Keratinocyte (primary cell): ENCODE measurements around the gene LMO7.

ENCODE experiments used
- EZH2 ChIP-seq: IDR thresholded peaks from one replicate; pipeline ENCODE4 v1.6.1; 2012; ENCODE audit warnings: inconsistent platforms, mild to moderate bottlenecking, low read length, moderate library complexity
- TF ChIP-seq, protein P1 (sequence below), 3 experiments: IDR thresholded peaks in 1 of 3; conservative IDR thresholded peaks in 1 of 3; optimal IDR thresholded peaks in 1 of 3; 2 replicates in 2 of 3; 3 replicates in 1 of 3; pipeline versions ENCODE3 to v1.5.1; 2011; ENCODE audit warnings: low read length in 3 of 3, mild to moderate bottlenecking in 3 of 3, moderate library complexity in 2 of 3, control low read depth in 1 of 3, inconsistent platforms in 1 of 3; ENCODE audit not compliant: insufficient read depth in 2 of 3; ENCODE audit errors: extremely low read depth in 1 of 3

DNA sequence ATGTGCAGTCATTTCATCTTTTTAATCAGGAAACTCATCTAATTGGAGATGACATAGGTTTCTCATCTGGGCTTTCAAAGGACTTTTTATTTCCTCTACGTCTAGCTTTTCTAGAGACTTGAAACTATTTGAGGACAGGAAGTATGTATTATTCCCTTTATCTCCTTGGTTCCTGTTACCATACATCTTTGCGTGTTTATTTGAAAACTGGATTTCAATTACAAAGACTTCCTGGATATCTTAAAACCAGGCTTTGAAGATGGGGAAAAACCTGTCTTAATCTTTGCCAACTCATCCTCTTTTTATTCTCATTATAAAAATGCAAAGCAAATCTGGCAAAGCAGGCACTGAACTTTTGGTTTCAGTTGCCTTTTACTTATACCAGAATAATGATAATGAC is 130.5 kb downstream of the LMO7 start:
- TF ChIP-seq, protein P1, sequence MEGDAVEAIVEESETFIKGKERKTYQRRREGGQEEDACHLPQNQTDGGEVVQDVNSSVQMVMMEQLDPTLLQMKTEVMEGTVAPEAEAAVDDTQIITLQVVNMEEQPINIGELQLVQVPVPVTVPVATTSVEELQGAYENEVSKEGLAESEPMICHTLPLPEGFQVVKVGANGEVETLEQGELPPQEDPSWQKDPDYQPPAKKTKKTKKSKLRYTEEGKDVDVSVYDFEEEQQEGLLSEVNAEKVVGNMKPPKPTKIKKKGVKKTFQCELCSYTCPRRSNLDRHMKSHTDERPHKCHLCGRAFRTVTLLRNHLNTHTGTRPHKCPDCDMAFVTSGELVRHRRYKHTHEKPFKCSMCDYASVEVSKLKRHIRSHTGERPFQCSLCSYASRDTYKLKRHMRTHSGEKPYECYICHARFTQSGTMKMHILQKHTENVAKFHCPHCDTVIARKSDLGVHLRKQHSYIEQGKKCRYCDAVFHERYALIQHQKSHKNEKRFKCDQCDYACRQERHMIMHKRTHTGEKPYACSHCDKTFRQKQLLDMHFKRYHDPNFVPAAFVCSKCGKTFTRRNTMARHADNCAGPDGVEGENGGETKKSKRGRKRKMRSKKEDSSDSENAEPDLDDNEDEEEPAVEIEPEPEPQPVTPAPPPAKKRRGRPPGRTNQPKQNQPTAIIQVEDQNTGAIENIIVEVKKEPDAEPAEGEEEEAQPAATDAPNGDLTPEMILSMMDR (optimal IDR thresholded peaks at IDR 0.05 in 1 of 3, IDR thresholded peaks at IDR 0.05 in 1 of 3, conservative IDR thresholded peaks at IDR 0.05 in 1 of 3; ENCODE audit: extremely low read depth in 1 of 3, insufficient read depth in 2 of 3, low read length in 3 of 3) = no peak
- no peak for TF ChIP-seq EZH2
